Choroid plexus epithelial cell (primary cell): Measurements from ENCODE around the gene AMOT.
"Not testable (repeated sequence)": the region's sequence is repeated elsewhere in the genome, so short reads cannot be mapped to it uniquely, and the experiment has no call there.

ENCODE experiments used
- DNase-seq: peaks from one replicate; pipeline ENCODE4 v3.0.0-alpha.2; 2010; ENCODE audit warnings: low read depth
- H3K4me3 ChIP-seq: 2 replicates; pipeline ENCODE4 v1.5.1; 2011; ENCODE audit warnings: low read depth, mild to moderate bottlenecking, control low read depth, low read length, moderate library complexity
- TF ChIP-seq, protein P1 (sequence below): conservative IDR thresholded peaks from 2 replicates; pipeline ENCODE4 v1.5.1; 2011; ENCODE audit warnings: low read depth, mild to moderate bottlenecking, control low read depth, inconsistent platforms, low read length, moderate library complexity

AMOT gene

GRCh38 chrX:112867570-112867969 is 26.9 kb upstream of the AMOT start:
- no peak for DNase-seq
- H3K4me3 ChIP-seq, result no peak overlapping the region
- TF ChIP-seq, protein P1, sequence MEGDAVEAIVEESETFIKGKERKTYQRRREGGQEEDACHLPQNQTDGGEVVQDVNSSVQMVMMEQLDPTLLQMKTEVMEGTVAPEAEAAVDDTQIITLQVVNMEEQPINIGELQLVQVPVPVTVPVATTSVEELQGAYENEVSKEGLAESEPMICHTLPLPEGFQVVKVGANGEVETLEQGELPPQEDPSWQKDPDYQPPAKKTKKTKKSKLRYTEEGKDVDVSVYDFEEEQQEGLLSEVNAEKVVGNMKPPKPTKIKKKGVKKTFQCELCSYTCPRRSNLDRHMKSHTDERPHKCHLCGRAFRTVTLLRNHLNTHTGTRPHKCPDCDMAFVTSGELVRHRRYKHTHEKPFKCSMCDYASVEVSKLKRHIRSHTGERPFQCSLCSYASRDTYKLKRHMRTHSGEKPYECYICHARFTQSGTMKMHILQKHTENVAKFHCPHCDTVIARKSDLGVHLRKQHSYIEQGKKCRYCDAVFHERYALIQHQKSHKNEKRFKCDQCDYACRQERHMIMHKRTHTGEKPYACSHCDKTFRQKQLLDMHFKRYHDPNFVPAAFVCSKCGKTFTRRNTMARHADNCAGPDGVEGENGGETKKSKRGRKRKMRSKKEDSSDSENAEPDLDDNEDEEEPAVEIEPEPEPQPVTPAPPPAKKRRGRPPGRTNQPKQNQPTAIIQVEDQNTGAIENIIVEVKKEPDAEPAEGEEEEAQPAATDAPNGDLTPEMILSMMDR, result no peak

DNA sequence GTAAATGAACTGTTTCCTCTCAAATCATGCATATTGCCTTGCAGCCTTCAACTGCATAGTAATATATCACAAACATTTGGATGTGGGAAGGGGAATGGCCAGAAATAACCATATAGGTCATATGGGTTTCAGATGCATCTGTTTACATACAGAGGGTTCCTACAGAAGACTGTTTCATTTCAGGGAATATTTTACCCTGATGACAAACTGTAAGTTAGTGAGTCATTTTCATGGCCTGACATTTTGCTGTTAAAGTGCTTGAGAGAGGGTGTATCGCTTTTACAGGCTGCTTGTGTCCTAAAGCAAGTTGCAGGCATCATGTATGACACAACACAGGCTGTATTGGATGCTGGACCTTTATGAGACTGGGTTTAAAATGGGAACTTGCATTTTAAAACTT is 25.5 kb upstream of the AMOT start:
- TF ChIP-seq, protein P1, result no peak
- DNase-seq, result no peak
- no peak overlapping the region for H3K4me3 ChIP-seq

GRCh38 chrX:112865464-112866025 is 24.9 kb upstream of the AMOT start:
- DNase-seq, result no peak
- TF ChIP-seq, protein P1, result no peak
- H3K4me3 ChIP-seq, result no peak overlapping the region

DNA sequence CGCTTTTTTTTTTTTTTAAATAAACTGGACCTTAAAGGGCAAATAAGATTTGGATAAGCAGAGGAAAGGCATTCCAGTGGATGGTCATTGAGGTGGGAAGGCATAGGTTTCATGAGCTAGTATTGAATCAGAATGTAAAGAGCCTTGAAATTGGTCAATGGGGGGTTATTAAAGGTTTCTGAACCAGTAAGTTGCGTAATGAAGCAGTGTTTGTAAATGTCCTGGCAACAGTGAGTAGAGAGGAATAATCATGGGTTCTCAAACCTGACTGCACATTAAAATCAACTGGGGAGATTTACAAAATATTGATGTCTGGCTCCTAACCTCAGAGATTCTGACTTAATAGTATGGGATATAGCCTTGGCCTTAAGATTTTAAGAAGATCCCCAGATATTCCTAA is 23.2 kb upstream of the AMOT start:
- TF ChIP-seq, protein P1, result no peak
- DNase-seq, result no peak
- H3K4me3 ChIP-seq, result no peak overlapping the region

DNA sequence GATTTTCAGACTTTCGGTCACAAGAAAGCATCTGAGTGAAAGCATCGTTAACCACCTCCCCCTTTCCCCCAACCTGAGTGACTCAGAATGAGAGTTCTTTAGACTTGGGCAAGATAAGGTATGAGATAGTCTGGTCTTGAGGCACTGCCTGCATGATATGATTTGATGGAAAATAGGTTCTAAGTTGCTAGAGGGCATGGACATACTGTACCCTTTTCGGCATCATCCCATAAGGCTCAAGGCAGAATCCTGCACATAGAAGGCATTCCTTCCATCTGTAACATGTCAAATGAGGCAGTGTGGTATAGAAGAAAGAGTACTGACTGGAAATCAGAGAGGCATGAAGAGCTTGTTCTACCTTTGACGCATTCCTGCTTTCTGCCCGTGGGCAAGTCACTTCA is 16.8 kb upstream of the AMOT start:
- TF ChIP-seq, protein P1, result no peak
- H3K4me3 ChIP-seq, result no peak overlapping the region
- no peak for DNase-seq

GRCh38 chrX:112854901-112855300 is 14.3 kb upstream of the AMOT start:
- DNase-seq, H3K4me3 ChIP-seq: not testable (repeated sequence)

DNA sequence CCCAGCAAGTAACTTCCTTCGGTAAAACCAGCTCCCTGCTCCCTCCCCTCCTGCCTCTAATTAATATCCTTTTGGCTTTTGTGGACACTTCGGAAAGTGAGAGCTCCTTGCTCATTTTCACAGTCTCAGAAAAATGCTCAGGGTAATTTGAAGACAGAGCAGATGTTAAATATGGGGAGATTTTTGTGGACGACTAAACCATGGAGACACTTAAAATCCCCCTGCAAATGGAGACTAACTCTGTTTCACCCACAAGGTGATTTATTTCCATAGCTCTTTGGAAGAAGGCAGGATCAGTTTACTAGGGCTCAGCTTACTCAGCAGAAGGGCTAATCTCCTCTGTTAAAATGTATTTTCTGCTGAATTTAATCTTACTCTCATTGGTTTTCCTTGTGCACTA is 12.2 kb upstream of the AMOT start:
- no peak for DNase-seq
- H3K4me3 ChIP-seq, result no peak overlapping the region
- TF ChIP-seq, protein P1, result no peak
